GM23338 (cell line): Measurements from ENCODE around the gene CNTNAP2. TPM values are rescaled to one million over a fixed set of nuclear protein-coding genes. Genes with fewer than 3 reads are reported as not detected.
A peak's percentile ranks its signal among the peaks of the same experiment; 100 is the strongest.

ENCODE experiments used
- ATAC-seq: fragments of 200-7000 bp; cut with Tn5 transposase; 3 replicates; pipeline ENCODE4 v1.9.1; 2020
- DNase-seq: peaks from one replicate; pipeline ENCODE4 v3.0.0-alpha.2; 2015; ENCODE audit warnings: low spot score
- H2AFZ ChIP-seq: fragments of 200-600 bp; sonication (generic); 2 replicates; pipeline ENCODE4 v1.8.0; 2016; ENCODE audit warnings: antibody characterized with exemption, mild to moderate bottlenecking, moderate library complexity
- H3F3A ChIP-seq: fragments of 200-600 bp; sonication (generic); replicated peaks from 2 replicates; pipeline ENCODE4 v1.8.0; 2017; ENCODE audit warnings: antibody characterized with exemption, mixed run types, low read depth
- H3K27ac ChIP-seq: fragments of 200-600 bp; sonication (generic); 2 replicates; pipeline ENCODE4 v1.6.1; 2016; ENCODE audit warnings: low read depth
- H3K27me3 ChIP-seq: fragments of 200-600 bp; sonication (generic); 2 replicates; pipeline ENCODE4 v1.8.0; 2016; ENCODE audit warnings: mild to moderate bottlenecking, mixed run types, moderate library complexity; ENCODE audit not compliant: insufficient read depth
- H3K36me3 ChIP-seq: fragments of 200-600 bp; sonication (generic); 2 replicates; pipeline ENCODE4 v1.8.0; 2016; ENCODE audit warnings: mild to moderate bottlenecking; ENCODE audit not compliant: insufficient read depth
- H3K4me1 ChIP-seq: fragments of 200-600 bp; sonication (generic); 2 replicates; pipeline ENCODE4 v1.8.0; 2016; ENCODE audit warnings: mild to moderate bottlenecking, moderate library complexity; ENCODE audit not compliant: insufficient read depth
- H3K4me2 ChIP-seq: fragments of 200-600 bp; sonication (generic); 2 replicates; pipeline ENCODE4 v1.7.1; 2017; ENCODE audit warnings: mixed run types
- H3K4me3 ChIP-seq: fragments of 200-600 bp; sonication (generic); 2 replicates; pipeline ENCODE4 v1.6.1; 2016; ENCODE audit warnings: mixed run types
- H3K79me2 ChIP-seq: fragments of 200-600 bp; sonication (generic); replicated peaks from 2 replicates; pipeline ENCODE4 v1.8.0; 2017; ENCODE audit warnings: mild to moderate bottlenecking; ENCODE audit not compliant: insufficient read depth
- H3K9me2 ChIP-seq: fragments of 200-600 bp; sonication (generic); 2 replicates; pipeline ENCODE4 v1.8.0; 2017; ENCODE audit not compliant: insufficient read depth
- H4K20me1 ChIP-seq: fragments of 200-600 bp; sonication (generic); replicated peaks from 2 replicates; pipeline ENCODE4 v1.8.0; 2017; ENCODE audit warnings: mild to moderate bottlenecking; ENCODE audit not compliant: insufficient read depth
- H3K27ac Mint-ChIP-seq: 2 replicates; pipeline ENCODE4 v1.8.0; 2020; ENCODE audit warnings: inconsistent platforms, mild to moderate bottlenecking, moderate library complexity, mixed read lengths
- H3K27me3 Mint-ChIP-seq: 3 replicates; pipeline ENCODE4 v1.8.0; 2022; ENCODE audit warnings: low read depth, mild to moderate bottlenecking, moderate library complexity, mixed read lengths, inconsistent platforms; ENCODE audit not compliant: insufficient read depth, poor library complexity
- H3K36me3 Mint-ChIP-seq: 3 replicates; pipeline ENCODE4 v1.8.0; 2021; ENCODE audit warnings: low read depth, mild to moderate bottlenecking, inconsistent platforms, moderate library complexity, mixed read lengths
- H3K4me1 Mint-ChIP-seq: 3 replicates; pipeline ENCODE4 v1.8.0; 2020; ENCODE audit warnings: mild to moderate bottlenecking, inconsistent platforms, mixed read lengths
- H3K4me3 Mint-ChIP-seq: 3 replicates; pipeline ENCODE4 v1.8.0; 2021; ENCODE audit warnings: moderate library complexity, mild to moderate bottlenecking, inconsistent platforms, mixed read lengths
- H3K9me3 Mint-ChIP-seq: 3 replicates; pipeline ENCODE4 v1.8.0; 2020; ENCODE audit warnings: moderate library complexity, mild to moderate bottlenecking, inconsistent platforms, mixed read lengths
- ETS1 ChIP-seq: IDR thresholded peaks from 2 replicates; pipeline ENCODE4 v1.6.1; 2016; ENCODE audit warnings: antibody characterized with exemption
- EZH2 ChIP-seq: fragments of 200-600 bp; sonication (generic); IDR thresholded peaks from one replicate; pipeline ENCODE4 v1.8.0; 2017; ENCODE audit warnings: antibody characterized with exemption, mild to moderate bottlenecking, low read depth; ENCODE audit not compliant: unreplicated experiment
- EZH2phosphoT487 ChIP-seq: fragments of 200-600 bp; sonication (generic); IDR thresholded peaks from one replicate; pipeline ENCODE4 v1.8.1; 2018; ENCODE audit warnings: antibody characterized with exemption; ENCODE audit not compliant: unreplicated experiment
- JUNB ChIP-seq: IDR thresholded peaks from one replicate; pipeline ENCODE4 v1.6.1; 2016; ENCODE audit warnings: antibody characterized with exemption; ENCODE audit not compliant: unreplicated experiment
- NANOG ChIP-seq: IDR thresholded peaks from 2 replicates; pipeline ENCODE4 v1.6.1; 2016; ENCODE audit warnings: antibody characterized with exemption, borderline replicate concordance
- POLR2AphosphoS5 ChIP-seq: IDR thresholded peaks from 2 replicates; pipeline ENCODE4 v1.6.1; 2016; ENCODE audit warnings: antibody characterized with exemption, low read depth
- REST ChIP-seq: IDR thresholded peaks from one replicate; pipeline ENCODE4 v1.6.1; 2018; ENCODE audit warnings: antibody characterized with exemption; ENCODE audit not compliant: unreplicated experiment
- polyA plus RNA-seq: library from polyadenylated mRNA; unstranded; fragments of >200 nt; fragmentation: Nextera tagmentation; extraction: Ambion mirVana; gene quantifications from 2 replicates; pipeline ENCODE4 v1.2.1, GENCODE V29; 2016
- total RNA-seq: library from RNA; depleted of rRNA; stranded (reverse); fragments of >200 nt; shearing (Covaris generic); gene quantifications from 2 replicates; pipeline ENCODE4 v1.2.3, GENCODE V29; 2014
- TF ChIP-seq, protein P1 (sequence below), 2 experiments: fragments of 200-600 bp in 1 of 2; sonication (generic) in 1 of 2; conservative IDR thresholded peaks; 2 replicates each; pipeline versions ENCODE4 v1.5.1 to v1.6.1; 2016 to 2017; ENCODE audit warnings: antibody characterized with exemption in 2 of 2, low read depth in 2 of 2, mild to moderate bottlenecking in 2 of 2, moderate library complexity in 1 of 2

CNTNAP2 gene
- total and polyA plus RNA-seq, 2 experiments from 2014 or later = 38.2 to 61.3 TPM

- H3K4me1 Mint-ChIP-seq = peaks cover 11% of the 10 kb centered on the region; the same call in 2 of the 3 replicates
- no peaks in the 10 kb centered on the region for H3K4me1 ChIP-seq
- no peaks in the 10 kb centered on the region for H3K9me2 ChIP-seq
- no peaks in the 10 kb centered on the region for H4K20me1 ChIP-seq
- no peak overlapping the region for H3K27ac Mint-ChIP-seq
- no peaks in the 10 kb centered on the region for H3K79me2 ChIP-seq
- H3K4me3 ChIP-seq = no peak overlapping the region
- peaks cover 2% of the 10 kb centered on the region; the same call in 1 of the 3 replicates for H3K9me3 Mint-ChIP-seq
- H3K4me2 ChIP-seq = no peak overlapping the region
- H3K27me3 Mint-ChIP-seq = peaks cover 10% of the 10 kb centered on the region
- TF ChIP-seq EZH2 = no peak
- no peaks in the 10 kb centered on the region for H3K27me3 ChIP-seq
- H2AFZ ChIP-seq = no peak overlapping the region
- H3K36me3 ChIP-seq = no peaks in the 10 kb centered on the region
- H3K27ac ChIP-seq = no peak overlapping the region
- no peak for ATAC-seq
- H3K36me3 Mint-ChIP-seq = no peaks in the 10 kb centered on the region
- no peak for DNase-seq
- H3K4me3 Mint-ChIP-seq = no peak overlapping the region
- H3F3A ChIP-seq = no peaks in the 10 kb centered on the region
Measured at GRCh38 chr7:148260599-148260998, 2144.0 kb downstream of the CNTNAP2 start.

DNA sequence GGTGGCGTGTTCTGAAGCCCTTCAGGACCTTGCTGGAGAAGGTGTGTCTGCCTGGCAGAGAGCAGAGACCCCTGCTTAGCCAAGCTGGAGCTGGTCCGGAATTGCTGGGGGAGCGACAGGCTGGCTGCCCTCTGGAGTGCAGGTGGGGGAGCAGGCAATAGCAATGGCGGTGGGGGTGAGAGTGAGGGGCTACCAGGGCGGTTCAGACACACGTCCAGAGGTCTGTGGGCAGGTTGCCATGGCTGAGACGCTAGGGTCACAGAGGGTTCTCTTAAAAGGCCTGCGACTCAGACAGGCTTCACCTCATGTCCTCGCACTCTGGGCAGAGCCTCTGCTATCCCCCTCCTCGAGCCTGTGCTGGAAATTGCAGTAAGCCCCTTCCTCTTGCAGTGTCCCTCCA, 2144.9 kb downstream of the CNTNAP2 start:
- H3K4me1 Mint-ChIP-seq = peaks cover 11% of the 10 kb centered on the region; the same call in 2 of the 3 replicates
- H3K4me1 ChIP-seq = no peaks in the 10 kb centered on the region
- no peaks in the 10 kb centered on the region for H3K79me2 ChIP-seq
- no peak overlapping the region for H3K27ac ChIP-seq
- H2AFZ ChIP-seq = peak overlapping the region; percentile 28; the same call in 1 of the 2 replicates
- H3K27me3 ChIP-seq = no peaks in the 10 kb centered on the region
- no peak for DNase-seq
- H3K36me3 ChIP-seq = no peaks in the 10 kb centered on the region
- ATAC-seq = no peak
- no peak overlapping the region for H3K4me3 Mint-ChIP-seq
- H3K27ac Mint-ChIP-seq = no peak overlapping the region
- peaks cover 10% of the 10 kb centered on the region for H3K27me3 Mint-ChIP-seq
- H3K36me3 Mint-ChIP-seq = no peaks in the 10 kb centered on the region
- no peaks in the 10 kb centered on the region for H3K9me2 ChIP-seq
- TF ChIP-seq REST = no peak
- TF ChIP-seq EZH2phosphoT487 = no peak
- no peak for TF ChIP-seq POLR2AphosphoS5
- no peaks in the 10 kb centered on the region for H4K20me1 ChIP-seq
- no peak overlapping the region for H3K4me3 ChIP-seq
- H3F3A ChIP-seq = no peaks in the 10 kb centered on the region
- no peak overlapping the region for H3K4me2 ChIP-seq
- peaks cover 2% of the 10 kb centered on the region; the same call in 1 of the 3 replicates for H3K9me3 Mint-ChIP-seq

GRCh38 chr7:148261996-148262688, 2145.5 kb downstream of the CNTNAP2 start:
- Mint-ChIP-seq H3K9me3 (peaks cover 2% of the 10 kb centered on the region; the same call in 1 of the 3 replicates), H3K27me3 (peaks cover 10% of the 10 kb centered on the region), H3K4me3 (no peak overlapping the region), H3K4me1 (peaks cover 11% of the 10 kb centered on the region; the same call in 2 of the 3 replicates), H3K36me3 (no peaks in the 10 kb centered on the region), H3K27ac (no peak overlapping the region)
- TF ChIP-seq ETS1 (no peak), JUNB (no peak), NANOG (no peak), EZH2 (no peak)
- TF ChIP-seq, protein P1, sequence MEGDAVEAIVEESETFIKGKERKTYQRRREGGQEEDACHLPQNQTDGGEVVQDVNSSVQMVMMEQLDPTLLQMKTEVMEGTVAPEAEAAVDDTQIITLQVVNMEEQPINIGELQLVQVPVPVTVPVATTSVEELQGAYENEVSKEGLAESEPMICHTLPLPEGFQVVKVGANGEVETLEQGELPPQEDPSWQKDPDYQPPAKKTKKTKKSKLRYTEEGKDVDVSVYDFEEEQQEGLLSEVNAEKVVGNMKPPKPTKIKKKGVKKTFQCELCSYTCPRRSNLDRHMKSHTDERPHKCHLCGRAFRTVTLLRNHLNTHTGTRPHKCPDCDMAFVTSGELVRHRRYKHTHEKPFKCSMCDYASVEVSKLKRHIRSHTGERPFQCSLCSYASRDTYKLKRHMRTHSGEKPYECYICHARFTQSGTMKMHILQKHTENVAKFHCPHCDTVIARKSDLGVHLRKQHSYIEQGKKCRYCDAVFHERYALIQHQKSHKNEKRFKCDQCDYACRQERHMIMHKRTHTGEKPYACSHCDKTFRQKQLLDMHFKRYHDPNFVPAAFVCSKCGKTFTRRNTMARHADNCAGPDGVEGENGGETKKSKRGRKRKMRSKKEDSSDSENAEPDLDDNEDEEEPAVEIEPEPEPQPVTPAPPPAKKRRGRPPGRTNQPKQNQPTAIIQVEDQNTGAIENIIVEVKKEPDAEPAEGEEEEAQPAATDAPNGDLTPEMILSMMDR (conservative IDR thresholded peaks at IDR 0.05; ENCODE audit: low read depth in 2 of 2) = no peak
- ATAC-seq (peak; percentile 13; the same call in 1 of the 3 replicates), DNase-seq (peak; percentile 9)
- Histone ChIP-seq H3K4me2 (peak overlapping the region; percentile 66), H3F3A (no peaks in the 10 kb centered on the region), H3K27ac (no peak overlapping the region), H3K27me3 (no peaks in the 10 kb centered on the region), H3K9me2 (no peaks in the 10 kb centered on the region), H3K4me3 (no peak overlapping the region), H3K4me1 (no peaks in the 10 kb centered on the region), H4K20me1 (no peaks in the 10 kb centered on the region), H3K79me2 (no peaks in the 10 kb centered on the region), H3K36me3 (no peaks in the 10 kb centered on the region), H2AFZ (peak overlapping the region; percentile 98)
